HEK293 (cell line): Measurements from ENCODE around the gene DNAJB4.

Experiments used
- MYNN ChIP-seq: fragments of 450-650 bp; formaldehyde crosslinking; IDR thresholded peaks from 2 replicates; pipeline ENCODE4 v1.5.1; 2016; ENCODE audit warnings: missing biosample characterization, missing genetic modification characterization, borderline replicate concordance
- SP2 ChIP-seq: fragments of 450-650 bp; formaldehyde crosslinking; IDR thresholded peaks from 2 replicates; pipeline ENCODE4 v1.5.1; 2016; ENCODE audit warnings: missing biosample characterization, missing genetic modification characterization
- TCF7L2 ChIP-seq: IDR thresholded peaks from 2 replicates; pipeline ENCODE4 v1.6.1; 2011; ENCODE audit warnings: low read depth, mild to moderate bottlenecking, inconsistent platforms, low read length, moderate library complexity, borderline replicate concordance
- ZFP41 ChIP-seq: fragments of 450-650 bp; formaldehyde crosslinking; IDR thresholded peaks from 2 replicates; pipeline ENCODE4 v1.5.1; 2016; ENCODE audit warnings: missing biosample characterization, missing genetic modification characterization, borderline replicate concordance
- ZFP69B ChIP-seq: fragments of 450-650 bp; formaldehyde crosslinking; IDR thresholded peaks from 2 replicates; pipeline ENCODE4 v1.5.1; 2016; ENCODE audit warnings: missing biosample characterization, missing genetic modification characterization
- ZNF10 ChIP-seq: fragments of 450-650 bp; formaldehyde crosslinking; IDR thresholded peaks from 2 replicates; pipeline ENCODE4 v1.5.1; 2017; ENCODE audit warnings: missing biosample characterization, missing genetic modification characterization
- ZNF133 ChIP-seq: fragments of 450-650 bp; formaldehyde crosslinking; IDR thresholded peaks from 2 replicates; pipeline ENCODE4 v1.5.1; 2016; ENCODE audit warnings: missing biosample characterization, missing genetic modification characterization
- ZNF23 ChIP-seq: fragments of 450-650 bp; formaldehyde crosslinking; IDR thresholded peaks from 2 replicates; pipeline ENCODE4 v1.5.1; 2016; ENCODE audit warnings: missing biosample characterization, missing genetic modification characterization, borderline replicate concordance
- TF ChIP-seq, protein P1 (sequence below): fragments of 450-650 bp; formaldehyde crosslinking; optimal IDR thresholded peaks from 2 replicates; pipeline ENCODE3; 2016; ENCODE audit warnings: missing biosample characterization, mild to moderate bottlenecking, missing genetic modification characterization
- TF ChIP-seq, protein P2 (sequence below): fragments of 450-650 bp; formaldehyde crosslinking; IDR thresholded peaks from 2 replicates; pipeline ENCODE4 v1.5.1; 2017; ENCODE audit warnings: missing biosample characterization, missing genetic modification characterization
- TF ChIP-seq, protein P3 (sequence below): fragments of 450-650 bp; formaldehyde crosslinking; IDR thresholded peaks from 2 replicates; pipeline ENCODE4 v1.5.1; 2016; ENCODE audit warnings: missing biosample characterization, missing genetic modification characterization
- TF ChIP-seq, protein P4 (sequence below): fragments of 450-650 bp; formaldehyde crosslinking; IDR thresholded peaks from 2 replicates; pipeline ENCODE4 v1.5.1; 2016; ENCODE audit warnings: missing biosample characterization, missing genetic modification characterization
- TF ChIP-seq, protein P5 (sequence below): fragments of 450-650 bp; formaldehyde crosslinking; IDR thresholded peaks from 2 replicates; pipeline ENCODE4 v1.5.1; 2016; ENCODE audit warnings: missing biosample characterization, missing genetic modification characterization

DNA sequence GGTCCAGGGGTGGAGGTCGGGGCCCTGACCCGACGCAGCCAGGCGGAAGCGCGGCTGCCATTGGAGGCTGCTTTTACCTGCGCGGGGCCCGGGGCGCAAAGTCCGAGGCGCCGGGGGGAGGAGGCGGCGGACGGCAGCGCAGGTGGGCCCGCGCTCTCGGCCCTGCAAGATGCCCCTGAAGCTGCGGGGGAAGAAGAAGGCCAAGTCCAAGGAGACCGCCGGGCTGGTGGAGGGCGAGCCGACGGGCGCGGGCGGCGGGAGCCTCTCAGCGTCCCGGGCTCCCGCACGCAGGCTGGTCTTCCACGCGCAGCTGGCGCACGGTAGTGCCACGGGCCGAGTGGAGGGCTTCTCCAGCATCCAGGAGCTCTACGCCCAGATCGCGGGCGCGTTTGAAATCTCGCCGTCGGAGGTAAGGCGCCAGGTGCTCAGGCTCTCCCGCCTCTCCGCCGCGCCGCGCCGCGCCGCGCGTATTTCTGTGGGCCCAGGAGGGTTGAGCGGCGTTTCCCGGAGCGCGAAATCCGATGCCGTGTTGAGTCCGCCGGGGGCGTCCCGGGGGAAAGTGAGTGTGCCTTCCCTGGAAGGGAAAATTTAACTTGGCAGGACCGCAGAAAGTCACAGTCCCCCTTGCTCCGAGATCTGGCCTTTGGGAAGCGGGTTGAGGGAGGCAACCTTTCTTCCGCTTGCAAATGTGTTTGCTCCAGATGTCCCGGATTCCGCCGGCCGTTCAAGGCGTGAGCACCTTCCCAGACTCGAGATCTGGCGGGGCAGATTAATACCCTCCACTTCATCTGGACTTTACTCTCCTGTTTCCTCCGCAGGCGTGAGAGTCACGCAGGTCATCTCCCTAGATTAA, 41.4 kb downstream of the DNAJB4 start, which contains the start of gene GIPC2:
- TF ChIP-seq, protein P1, sequence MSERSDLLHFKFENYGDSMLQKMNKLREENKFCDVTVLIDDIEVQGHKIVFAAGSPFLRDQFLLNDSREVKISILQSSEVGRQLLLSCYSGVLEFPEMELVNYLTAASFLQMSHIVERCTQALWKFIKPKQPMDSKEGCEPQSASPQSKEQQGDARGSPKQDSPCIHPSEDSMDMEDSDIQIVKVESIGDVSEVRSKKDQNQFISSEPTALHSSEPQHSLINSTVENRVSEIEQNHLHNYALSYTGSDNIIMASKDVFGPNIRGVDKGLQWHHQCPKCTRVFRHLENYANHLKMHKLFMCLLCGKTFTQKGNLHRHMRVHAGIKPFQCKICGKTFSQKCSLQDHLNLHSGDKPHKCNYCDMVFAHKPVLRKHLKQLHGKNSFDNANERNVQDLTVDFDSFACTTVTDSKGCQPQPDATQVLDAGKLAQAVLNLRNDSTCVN (tag by site-specific recombination) = no peak
- TF ChIP-seq ZNF133 = no peak
- no peak for TF ChIP-seq ZFP41 (tag by site-specific recombination)
- no peak for TF ChIP-seq TCF7L2
- TF ChIP-seq, protein P2, sequence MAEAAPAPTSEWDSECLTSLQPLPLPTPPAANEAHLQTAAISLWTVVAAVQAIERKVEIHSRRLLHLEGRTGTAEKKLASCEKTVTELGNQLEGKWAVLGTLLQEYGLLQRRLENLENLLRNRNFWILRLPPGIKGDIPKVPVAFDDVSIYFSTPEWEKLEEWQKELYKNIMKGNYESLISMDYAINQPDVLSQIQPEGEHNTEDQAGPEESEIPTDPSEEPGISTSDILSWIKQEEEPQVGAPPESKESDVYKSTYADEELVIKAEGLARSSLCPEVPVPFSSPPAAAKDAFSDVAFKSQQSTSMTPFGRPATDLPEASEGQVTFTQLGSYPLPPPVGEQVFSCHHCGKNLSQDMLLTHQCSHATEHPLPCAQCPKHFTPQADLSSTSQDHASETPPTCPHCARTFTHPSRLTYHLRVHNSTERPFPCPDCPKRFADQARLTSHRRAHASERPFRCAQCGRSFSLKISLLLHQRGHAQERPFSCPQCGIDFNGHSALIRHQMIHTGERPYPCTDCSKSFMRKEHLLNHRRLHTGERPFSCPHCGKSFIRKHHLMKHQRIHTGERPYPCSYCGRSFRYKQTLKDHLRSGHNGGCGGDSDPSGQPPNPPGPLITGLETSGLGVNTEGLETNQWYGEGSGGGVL (tag by site-specific recombination) = no peak
- no peak for TF ChIP-seq SP2 (tag by site-specific recombination)
- TF ChIP-seq, protein P3, sequence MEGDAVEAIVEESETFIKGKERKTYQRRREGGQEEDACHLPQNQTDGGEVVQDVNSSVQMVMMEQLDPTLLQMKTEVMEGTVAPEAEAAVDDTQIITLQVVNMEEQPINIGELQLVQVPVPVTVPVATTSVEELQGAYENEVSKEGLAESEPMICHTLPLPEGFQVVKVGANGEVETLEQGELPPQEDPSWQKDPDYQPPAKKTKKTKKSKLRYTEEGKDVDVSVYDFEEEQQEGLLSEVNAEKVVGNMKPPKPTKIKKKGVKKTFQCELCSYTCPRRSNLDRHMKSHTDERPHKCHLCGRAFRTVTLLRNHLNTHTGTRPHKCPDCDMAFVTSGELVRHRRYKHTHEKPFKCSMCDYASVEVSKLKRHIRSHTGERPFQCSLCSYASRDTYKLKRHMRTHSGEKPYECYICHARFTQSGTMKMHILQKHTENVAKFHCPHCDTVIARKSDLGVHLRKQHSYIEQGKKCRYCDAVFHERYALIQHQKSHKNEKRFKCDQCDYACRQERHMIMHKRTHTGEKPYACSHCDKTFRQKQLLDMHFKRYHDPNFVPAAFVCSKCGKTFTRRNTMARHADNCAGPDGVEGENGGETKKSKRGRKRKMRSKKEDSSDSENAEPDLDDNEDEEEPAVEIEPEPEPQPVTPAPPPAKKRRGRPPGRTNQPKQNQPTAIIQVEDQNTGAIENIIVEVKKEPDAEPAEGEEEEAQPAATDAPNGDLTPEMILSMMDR (tag by site-specific recombination) = no peak
- TF ChIP-seq ZNF10 (tag by site-specific recombination) = no peak
- TF ChIP-seq ZNF23 (tag by site-specific recombination) = no peak
- TF ChIP-seq, protein P4, sequence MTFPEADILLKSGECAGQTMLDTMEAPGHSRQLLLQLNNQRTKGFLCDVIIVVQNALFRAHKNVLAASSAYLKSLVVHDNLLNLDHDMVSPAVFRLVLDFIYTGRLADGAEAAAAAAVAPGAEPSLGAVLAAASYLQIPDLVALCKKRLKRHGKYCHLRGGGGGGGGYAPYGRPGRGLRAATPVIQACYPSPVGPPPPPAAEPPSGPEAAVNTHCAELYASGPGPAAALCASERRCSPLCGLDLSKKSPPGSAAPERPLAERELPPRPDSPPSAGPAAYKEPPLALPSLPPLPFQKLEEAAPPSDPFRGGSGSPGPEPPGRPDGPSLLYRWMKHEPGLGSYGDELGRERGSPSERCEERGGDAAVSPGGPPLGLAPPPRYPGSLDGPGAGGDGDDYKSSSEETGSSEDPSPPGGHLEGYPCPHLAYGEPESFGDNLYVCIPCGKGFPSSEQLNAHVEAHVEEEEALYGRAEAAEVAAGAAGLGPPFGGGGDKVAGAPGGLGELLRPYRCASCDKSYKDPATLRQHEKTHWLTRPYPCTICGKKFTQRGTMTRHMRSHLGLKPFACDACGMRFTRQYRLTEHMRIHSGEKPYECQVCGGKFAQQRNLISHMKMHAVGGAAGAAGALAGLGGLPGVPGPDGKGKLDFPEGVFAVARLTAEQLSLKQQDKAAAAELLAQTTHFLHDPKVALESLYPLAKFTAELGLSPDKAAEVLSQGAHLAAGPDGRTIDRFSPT = no peak
- TF ChIP-seq, protein P5, sequence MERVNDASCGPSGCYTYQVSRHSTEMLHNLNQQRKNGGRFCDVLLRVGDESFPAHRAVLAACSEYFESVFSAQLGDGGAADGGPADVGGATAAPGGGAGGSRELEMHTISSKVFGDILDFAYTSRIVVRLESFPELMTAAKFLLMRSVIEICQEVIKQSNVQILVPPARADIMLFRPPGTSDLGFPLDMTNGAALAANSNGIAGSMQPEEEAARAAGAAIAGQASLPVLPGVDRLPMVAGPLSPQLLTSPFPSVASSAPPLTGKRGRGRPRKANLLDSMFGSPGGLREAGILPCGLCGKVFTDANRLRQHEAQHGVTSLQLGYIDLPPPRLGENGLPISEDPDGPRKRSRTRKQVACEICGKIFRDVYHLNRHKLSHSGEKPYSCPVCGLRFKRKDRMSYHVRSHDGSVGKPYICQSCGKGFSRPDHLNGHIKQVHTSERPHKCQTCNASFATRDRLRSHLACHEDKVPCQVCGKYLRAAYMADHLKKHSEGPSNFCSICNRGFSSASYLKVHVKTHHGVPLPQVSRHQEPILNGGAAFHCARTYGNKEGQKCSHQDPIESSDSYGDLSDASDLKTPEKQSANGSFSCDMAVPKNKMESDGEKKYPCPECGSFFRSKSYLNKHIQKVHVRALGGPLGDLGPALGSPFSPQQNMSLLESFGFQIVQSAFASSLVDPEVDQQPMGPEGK (tag by site-specific recombination) = no peak
- TF ChIP-seq ZFP69B (tag by site-specific recombination) = no peak
- TF ChIP-seq MYNN (tag by site-specific recombination) = no peak
